Esophagus squamous epithelium (tissue), 4 donors: ENCODE results near the gene SMAD7.

ENCODE experiments used
- POLR2A ChIP-seq, 4 donors: fragments of 450-650 bp; IDR thresholded peaks; one replicate each; pipeline ENCODE4 v1.6.1; 2017; ENCODE audit warnings: antibody characterized with exemption in 4 of 4, mild to moderate bottlenecking in 4 of 4, moderate library complexity in 3 of 4
- TF ChIP-seq, protein P1 (sequence below), 6 experiments: fragments of 450-650 bp in 4 of 6; fragments of 200-600 bp in 2 of 6; sonication (generic) in 2 of 6; IDR thresholded peaks; one replicate each; pipeline ENCODE4 v1.5.1; 2016 to 2019; ENCODE audit warnings: antibody characterized with exemption in 6 of 6, mild to moderate bottlenecking in 4 of 6, moderate library complexity in 4 of 6

DNA sequence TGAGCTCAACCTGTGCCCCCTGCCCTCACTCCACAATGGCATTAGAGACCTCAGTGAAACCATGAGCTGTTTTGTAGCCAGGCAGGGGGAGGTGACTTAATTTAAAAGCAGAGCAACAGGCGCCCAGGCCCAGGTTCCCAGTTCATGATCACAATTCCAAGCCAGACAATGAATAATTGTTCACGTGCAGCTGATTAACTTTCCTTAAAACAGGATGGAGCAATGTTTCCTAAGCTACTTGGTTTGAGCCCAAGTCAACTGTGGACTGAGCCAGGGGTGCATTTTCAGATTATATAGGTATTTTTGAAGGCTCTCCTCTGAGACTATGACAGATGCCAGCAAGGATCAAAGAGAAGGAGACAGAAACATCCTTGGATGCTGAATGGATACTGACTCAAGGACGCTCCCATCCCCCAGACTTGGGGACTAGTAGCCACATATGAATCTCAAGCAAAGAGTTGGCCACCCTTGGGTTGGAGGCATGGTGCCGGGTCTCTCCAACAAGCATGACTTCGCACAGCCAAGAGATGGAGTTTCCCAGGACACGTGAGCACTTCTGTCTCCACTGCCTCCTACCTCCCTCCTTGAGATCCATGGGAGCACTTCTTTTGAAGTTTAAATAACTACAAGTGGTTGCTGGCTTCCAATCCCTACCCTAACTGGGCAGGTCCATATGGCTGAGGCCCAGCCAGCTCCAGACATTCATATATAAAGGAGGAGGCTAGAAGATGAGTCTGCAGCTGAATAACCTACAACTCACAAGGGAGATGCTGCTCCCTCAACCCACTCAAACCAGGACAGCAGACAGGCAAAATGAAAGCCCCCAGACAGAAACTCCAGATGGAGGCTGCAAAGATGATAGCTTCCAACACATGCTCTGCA is 12.7 kb downstream of the SMAD7 start:
- TF ChIP-seq, protein P1, sequence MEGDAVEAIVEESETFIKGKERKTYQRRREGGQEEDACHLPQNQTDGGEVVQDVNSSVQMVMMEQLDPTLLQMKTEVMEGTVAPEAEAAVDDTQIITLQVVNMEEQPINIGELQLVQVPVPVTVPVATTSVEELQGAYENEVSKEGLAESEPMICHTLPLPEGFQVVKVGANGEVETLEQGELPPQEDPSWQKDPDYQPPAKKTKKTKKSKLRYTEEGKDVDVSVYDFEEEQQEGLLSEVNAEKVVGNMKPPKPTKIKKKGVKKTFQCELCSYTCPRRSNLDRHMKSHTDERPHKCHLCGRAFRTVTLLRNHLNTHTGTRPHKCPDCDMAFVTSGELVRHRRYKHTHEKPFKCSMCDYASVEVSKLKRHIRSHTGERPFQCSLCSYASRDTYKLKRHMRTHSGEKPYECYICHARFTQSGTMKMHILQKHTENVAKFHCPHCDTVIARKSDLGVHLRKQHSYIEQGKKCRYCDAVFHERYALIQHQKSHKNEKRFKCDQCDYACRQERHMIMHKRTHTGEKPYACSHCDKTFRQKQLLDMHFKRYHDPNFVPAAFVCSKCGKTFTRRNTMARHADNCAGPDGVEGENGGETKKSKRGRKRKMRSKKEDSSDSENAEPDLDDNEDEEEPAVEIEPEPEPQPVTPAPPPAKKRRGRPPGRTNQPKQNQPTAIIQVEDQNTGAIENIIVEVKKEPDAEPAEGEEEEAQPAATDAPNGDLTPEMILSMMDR (IDR thresholded peaks at IDR 0.05): no peak
- TF ChIP-seq POLR2A (IDR thresholded peaks at IDR 0.05): no peak
